NCI-H82 treated with DMSO at 0.1 percent for 48 hours (cell line): ENCODE measurements around the gene ABLIM2.

Source experiments
- DNase-seq: peaks from one replicate; lab custom pipeline; 2025; ENCODE audit not compliant: unreplicated experiment; lab: John Stamatoyannopoulos, UW

Gene ABLIM2

DNA sequence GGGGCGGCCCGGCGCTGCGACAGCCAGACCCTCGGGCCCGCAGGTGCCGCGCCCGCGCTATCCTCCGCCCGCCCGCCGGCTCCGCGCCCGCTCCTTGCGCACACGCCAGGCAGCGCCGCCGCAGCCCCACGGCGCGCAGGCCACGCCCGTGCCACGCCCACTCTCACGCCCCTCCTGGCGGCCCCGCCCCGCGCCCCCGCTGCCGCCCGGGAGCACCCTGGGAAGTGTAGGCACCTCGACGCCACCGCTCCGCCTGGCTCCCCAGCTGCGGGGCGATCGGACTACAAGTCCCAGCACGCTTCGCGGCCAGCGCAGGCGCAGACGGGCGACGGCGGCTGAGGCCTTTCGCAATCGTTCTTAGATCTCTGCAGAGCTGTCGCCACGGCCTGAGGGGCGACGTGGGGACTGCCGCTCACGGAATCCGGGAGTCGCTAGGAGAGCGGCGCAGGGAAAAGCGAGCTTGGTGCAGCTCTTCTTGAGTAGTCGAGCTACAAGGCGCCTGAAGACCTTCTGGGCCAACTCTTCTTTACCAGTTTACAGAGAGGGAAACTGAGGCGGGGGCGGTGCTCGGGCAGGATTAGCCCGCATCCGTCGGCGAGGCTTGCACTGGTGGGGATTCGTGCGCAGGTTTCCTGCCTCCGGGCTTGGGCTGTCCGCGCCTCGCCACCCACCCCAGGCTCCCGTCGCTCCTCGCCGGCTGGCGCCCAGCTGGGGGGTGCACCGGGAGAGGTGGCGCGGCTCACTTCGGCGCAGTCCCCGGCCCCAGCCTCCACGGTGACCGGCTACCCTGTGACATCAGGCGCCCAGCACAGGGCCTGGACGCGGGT is at the start of gene ABLIM2:
ABLIM2 (minus strand) TSS at position 104 of the 827 bp plus-strand sequence. CDS start 124 bp downstream, outside the sequence.
- DNase-seq = peak; percentile 64

DNA sequence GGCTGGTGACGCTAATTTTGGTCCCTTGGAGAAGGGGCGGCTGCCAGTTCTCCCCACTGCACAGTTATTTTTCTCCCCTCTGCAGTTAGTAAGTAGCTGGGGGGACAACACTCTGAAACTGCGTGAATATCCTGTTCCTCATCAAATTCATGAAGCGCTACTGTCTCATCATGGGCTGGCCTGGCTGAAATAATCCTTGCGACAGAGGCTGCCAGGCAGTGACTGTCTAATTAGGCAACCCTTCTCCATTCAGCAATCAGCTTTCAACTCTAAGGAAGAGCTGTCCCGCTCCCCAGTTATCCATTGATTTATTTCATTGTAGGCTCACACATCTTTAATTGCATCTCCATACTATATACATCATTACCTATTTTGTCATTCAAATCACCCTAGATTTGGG is 48.7 kb upstream of the ABLIM2 start:
- DNase-seq = no peak

DNA sequence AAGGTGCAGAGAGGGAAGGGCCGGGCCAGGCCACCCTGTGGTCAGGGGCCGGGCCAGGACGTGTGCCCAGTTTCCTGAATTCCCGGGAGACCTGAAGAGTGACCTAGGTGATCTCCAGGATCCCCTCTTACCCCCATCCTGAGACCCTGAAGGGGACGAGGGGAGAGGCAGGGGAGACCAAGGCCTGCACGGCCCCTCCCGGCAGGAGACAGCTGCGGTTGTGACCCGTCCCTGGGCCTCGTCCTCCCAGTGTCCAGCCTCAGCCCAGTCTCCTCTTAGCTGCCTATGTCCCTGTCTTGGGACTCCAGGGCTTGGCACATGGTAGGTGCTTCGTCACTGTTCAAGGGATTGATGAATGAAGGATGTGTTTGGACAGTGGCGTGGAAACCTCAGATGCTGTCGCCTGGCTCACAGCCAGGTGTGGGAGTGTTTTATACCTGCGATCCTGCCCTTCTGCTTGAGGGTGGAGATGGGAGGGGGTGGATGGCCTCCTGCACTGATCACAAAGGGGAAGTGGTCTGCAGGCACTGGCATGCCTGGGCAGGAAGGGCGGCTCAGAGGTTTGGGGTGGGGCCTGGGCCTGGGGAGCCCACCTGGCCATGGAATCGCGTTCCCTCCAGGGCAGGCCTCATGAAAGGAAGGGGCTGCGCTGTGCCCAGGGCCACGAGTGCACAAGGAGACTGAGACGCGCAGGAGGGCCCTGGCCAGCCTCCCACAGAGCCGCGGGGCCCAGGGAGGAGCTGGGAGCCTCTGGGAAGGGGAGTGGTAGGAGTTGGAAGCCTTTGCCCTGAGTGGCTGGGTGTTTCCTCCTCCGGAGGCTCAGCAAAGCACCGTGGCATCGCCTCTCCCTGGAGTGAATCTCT is 47.4 kb upstream of the ABLIM2 start:
- DNase-seq = no peak

DNA sequence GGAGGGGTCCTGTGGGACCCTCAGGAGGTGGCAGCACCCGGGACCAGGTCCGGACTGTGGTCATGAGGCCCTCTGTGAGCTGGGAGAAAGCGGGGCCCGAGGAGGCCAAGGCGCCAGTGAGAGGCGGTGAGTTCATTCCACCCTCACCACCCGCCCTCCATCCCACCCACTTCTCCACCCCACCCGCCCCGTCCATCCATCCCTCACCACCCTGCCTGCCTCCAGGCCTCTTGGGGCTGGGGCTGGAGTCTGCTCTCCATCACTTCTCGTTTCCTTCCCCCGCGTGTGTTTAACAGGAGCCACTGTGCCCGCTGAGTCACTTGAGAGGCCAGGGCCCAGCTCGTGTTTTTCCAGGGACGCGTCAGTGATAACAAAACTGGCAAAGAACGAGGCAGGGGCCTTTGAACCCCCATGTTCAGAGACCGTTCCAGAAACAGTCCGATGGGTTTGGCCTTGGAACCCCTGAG is 46.7 kb upstream of the ABLIM2 start:
- DNase-seq = no peak

DNA sequence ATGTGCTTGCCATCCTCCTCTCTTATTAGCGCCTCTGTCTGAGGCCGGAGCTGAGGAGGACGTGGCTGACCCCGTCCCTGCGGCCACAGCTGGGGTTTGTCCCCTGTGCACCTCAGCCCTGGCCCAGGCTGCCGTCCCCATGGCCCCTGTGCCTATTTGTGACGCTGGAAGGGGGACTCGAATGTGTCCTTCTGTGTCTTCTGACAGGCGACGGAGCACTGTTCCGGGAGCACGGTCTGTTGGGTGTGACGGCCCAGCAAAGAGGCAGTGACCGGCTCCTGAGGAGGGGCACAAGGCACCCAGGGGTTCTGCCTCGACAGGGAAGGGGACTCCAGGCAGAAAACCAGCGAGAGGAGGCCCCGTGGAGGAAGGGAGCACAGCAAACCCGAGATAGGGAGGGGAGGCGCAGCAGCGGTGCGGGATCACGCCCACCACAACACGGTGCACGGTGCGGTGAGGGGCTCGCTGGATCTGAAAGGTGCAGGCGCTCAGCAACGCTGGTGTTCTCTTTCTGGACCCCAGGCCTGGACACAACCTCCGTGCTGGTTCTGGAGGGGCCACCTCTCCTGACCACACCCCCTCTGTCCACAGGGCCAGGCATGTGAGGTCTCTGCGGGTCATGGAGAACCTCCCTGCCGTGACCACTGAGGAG is 46.1 kb upstream of the ABLIM2 start:
- no peak for DNase-seq

DNA sequence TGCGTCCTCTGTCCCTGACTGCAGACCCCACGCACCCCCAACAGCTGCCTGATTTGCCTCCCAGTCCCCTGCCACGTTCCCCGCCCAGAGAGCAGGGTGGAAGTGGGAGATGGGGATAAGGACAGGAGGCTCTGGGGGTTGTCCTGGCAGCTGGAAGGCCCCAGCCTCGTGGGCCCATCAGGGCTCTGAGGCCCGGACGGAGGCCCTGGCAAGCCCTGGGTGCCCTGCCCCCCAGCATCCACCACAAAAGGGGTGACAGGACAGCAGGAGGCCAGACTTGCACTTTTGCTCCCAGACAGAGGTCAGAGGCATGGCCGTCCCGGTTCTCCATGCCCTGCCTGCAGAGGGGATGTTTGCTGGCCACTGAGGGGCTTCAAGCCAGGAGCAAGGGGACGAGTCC is 45.2 kb upstream of the ABLIM2 start:
- DNase-seq = no peak

DNA sequence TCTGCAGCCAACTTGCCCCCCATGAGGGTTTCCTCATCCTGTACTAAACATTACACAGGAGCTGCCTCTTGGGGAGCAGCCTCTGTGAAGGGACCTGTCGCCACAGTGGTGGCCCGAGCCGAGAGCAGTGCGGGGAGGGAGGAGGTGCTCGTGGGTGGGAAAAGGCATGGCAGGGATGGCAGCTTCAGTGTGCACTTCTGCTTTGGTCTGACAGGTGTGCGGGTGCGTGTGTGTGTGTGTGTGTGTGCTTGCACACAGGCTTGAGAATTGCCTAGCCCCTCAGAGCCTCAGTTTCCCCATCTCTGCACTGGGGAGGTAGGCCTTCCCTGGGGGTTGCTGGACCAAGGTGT is 44.4 kb upstream of the ABLIM2 start:
- DNase-seq = no peak

DNA sequence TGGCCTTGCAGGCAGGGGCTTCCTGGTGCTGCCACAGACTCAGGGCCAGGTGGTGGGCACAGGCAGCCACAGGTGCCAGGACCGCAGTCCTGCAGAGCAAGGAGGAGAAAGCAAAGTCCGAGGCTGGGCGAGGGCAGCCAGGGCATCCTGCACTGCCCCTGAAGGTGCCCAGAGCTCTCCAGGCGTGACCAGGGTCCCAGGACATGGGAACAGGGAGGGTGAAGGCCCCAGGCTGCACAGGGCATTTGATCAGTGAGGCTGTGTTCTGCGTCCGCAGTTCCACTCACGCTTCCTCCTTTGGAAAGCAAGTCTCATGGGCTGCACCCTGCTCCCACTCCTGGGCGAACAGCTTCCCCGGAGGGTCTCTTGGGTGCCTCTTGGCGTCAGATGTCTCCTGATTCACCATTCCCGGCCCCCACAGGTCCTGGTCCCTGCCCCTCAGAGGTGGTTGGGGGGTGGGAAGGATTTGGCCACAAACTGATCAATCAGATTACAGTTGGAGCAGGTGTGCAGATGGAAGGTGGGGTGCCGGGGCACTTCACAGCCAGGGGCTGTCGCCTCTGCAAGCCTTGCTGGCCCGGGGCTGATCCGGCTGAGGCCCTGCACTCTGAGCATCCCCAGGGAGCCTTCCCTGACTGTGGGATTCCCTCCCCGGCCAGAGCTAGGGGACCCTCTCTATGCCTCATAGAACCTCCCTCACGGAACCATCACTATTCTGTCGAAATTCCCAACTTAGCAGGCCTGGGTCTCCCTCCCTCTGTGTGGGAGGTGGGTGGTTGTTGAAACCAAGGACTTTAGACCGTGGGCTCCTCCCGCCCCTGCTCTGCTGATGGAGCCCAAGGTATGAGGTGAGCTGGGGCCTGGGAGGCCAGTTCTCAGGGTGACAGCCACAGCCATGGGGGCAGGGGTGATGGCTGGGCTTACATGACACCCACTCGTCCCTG is 43.8 kb upstream of the ABLIM2 start:
- no peak for DNase-seq

DNA sequence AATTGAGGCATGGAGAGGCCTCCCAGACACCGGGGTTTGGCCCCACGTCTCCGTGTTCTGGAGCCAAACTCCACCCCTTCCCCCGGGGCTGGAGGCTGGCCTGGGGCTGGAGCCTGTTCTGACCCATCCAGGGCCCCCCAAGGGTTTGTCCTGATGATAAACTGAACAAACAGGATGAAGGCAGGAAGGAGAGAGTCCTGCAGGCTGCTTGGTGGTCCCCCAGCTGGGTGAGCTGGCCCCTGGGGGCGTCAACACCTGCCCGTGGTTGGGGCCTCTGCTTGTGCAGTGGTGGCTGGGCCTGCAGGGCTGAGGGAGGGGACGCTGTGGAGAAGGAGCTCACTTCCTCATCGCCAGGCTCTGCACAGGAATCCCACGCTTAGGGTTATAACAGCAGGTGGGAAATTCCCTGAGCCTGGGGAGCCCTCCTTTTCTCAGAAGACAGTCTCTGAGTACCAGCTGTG is 42.7 kb upstream of the ABLIM2 start:
- DNase-seq = no peak

DNA sequence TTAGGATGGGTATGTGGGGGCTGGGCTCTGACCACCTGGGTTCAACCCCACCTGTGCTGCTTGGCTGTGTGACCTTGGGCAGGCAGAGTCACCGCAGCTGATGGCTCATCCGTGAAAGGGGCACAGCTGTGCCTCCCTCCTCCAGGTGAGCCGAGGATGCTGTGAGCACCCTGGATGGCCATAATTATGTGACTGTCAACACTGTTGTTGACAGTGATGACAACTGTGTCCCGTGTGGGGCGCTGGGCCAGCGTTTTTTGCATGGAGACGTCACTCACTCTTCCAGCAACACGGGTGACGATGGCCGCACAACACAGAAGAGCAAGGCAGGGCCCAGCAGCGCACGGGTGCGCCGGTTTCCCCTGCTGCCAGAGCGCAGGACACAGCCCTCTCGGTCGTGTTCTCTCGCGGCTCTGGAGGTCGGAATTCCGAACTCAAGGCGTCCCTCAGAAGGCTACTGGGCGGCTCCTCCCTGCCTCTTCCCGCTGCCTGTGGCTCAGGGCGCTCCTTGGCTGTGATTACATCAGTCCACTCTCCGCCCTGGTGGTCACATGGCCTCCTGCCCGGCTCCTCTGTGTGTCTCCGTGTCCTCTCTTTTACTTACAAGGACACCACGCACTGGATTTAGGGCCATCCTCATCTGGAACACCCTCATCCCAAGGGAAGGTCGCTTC is 41.8 kb upstream of the ABLIM2 start:
- no peak for DNase-seq

DNA sequence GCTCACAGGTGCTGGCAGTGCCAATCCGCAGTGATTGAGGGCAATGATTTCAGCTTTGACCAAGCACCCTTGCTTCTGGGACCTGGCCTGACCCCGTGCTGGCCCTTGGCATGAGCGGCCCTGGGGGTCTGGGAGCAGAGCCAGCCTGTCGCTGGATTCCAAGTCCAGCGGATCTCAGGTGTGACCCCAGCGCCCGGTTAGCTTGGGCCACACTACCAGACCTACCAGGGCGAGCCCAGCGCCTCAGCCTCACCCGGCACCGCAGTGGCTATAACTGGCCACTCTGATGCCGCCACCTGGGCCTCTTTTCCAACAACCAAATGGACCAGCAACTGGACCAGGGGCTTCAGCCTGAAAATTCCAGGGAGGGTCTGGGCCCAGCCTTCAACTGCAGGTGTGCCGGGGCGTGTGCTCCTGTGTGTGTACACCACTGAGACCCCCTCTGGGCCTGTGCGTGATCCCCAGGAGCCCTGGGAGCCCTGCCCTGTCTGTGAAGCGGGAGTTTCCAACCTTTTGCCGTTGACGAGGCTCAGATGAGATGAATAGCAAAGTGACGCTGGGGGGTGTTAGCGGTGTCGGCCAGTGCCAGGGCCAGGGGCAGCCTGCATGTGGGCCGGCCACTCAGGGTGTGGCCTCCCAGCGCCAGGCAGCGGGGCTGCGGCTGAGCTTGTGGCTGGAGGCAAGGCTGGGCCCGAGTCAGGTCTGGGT is 41.1 kb upstream of the ABLIM2 start:
- DNase-seq = no peak

DNA sequence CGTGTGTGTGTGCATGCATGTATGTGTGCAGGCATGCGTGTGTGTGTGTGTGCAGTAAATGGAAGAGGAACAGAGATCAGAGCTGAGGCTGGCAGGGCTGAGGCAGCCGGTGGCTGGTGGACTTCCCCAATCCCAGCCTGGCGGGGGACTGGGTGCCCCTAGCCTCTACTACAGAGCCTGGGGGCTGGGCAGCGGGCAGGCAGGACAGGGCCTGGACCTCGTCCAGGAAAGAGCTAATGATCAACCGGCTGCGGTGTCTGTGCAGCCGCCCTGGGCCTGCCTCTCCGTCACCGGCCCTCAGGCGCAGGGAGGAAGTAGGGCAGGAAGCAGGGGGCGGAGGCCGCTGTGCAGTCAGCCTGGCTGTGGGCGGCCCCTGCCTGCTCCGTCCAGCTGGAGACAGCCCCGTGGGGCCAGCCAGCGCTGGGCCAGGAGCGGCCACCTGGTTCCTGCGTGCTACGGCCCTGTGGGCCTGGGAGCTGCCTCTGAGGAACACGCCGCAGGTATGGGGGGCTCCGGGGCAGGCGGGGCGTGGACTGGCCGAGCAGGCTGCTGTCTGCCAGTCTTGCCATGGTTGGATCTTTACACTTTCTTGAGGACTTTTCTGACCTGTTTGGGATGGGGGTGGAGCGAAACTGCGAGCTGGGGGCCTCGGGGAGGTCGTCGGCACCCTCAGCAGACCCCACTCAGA is 40.4 kb upstream of the ABLIM2 start, which contains the start of gene SH3TC1:
SH3TC1 (plus strand) TSS at position 385 of the 688 bp plus-strand sequence. CDS start 5,905 bp downstream, outside the sequence.
- no peak for DNase-seq

DNA sequence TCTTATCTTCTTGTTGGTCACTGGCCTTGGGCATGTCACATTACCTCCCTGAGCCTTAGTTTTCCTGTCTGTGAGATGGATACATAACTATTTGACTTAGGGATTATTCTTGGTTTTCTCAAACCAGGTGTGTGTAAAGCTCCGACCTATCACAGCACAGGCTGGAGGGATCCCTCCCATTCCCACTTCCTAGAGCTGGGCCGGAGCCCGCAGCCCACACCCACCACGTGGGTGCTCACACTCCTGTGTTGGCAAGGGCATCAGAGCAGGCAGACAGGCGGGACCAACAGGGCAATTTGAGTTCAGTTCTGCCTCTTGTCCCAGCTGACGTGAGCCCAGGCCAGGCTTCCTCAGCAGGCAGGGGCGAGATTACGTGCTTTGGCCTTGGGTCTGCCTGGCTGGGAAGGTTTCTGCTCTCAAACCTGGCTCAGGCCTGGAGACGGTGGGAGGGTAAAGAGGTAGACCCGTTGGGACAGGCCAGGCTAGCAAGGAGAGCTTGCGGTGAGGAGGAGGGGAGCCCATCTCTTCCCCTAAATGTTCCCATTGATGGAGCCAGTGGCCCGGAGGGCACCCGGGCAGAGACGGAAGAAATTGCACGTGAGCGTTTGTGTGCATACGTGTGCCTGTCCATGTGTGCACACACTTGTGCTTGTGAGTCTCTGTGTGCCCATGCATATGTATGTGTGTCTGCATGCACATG is 39.7 kb upstream of the ABLIM2 start:
- no peak for DNase-seq

DNA sequence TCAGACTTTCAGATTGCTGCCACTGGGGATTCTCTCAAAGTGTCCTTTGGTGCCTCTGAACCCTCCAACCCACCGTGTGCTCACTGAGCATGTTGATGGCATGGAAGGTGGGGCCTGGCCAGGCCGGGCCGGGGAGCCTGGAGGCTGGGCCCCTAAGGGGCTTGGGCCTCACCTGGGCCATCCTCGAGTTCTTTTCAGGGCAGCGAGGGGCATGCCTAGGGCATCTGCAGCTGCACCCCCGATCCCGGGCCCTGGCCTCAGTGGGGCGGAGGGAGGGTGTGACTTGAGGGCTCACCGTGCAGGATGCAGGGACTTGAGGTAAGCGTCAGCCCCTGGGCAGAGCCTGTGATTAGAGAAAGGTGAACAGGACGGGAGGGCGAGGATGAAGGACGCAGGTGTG is 38.9 kb upstream of the ABLIM2 start:
- DNase-seq = no peak

DNA sequence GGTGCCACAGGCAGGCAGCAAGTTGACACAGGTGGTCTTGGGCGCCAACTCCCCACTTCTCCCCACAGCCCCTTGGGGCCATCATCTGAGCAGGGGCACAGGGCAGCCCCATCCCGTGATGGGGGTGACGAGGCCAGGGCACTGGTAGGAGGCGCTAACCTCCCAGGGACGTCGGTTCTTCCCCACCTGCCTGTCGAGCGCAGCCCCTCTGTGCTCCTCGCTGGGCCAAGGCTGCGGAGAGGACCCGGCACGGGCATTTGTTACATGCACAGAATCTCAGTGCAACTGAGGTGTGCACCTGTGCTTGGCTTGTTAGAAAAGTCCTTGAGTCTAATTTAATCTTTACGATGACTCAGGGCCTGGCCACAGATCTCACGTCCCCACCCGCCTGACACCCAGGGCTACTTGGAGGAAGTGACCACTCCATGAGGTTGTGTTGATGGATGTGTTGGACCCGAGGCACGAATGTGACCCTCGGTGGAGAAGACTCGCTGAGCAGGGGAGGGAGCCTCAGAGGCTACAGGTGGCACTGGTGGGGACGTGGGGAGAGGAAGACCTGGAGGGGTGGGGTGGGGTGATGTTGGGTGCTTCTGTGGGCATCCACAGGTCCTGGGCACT is 37.3 kb upstream of the ABLIM2 start:
- no peak for DNase-seq

DNA sequence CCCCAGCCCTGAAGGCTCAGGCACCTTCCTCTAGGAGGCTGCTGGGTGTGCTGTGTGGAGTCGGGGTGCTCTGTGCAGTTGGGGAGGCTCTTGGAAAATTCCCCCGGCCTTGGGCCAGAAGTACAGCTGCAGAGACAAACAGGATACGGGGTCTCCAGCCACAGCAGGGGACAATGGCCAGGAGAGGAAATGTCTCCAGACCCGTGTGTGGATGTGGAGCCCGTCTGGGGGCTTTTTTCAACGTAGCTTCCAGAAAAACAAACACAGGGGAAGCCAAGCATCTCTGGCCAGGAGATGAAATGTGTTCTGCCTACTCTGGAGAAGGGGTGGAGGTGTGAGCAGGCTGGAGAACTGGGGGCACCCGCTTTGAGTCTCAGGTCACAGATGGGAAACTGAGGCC is 36.8 kb upstream of the ABLIM2 start:
- no peak for DNase-seq
